Lung (tissue), 12 donors: Measurements from ENCODE around the gene ZNF429. TPM values are rescaled to one million over a fixed set of nuclear protein-coding genes. Genes with fewer than 3 reads are reported as not detected.

ENCODE experiments used
- ATAC-seq: fragments of 200-7000 bp; cut with Tn5 transposase; one replicate; pipeline ENCODE4 v1.9.1; 2020; ENCODE audit warnings: moderate number of reproducible peaks; ENCODE audit not compliant: insufficient read depth, low FRiP score
- DNase-seq, 3 donors: peaks; one replicate each; pipeline ENCODE4 v3.0.0-alpha.2; 2013 to 2017
- H3K27ac ChIP-seq, 2 donors: one replicate each; pipeline ENCODE4 v1.5.1; 2013; ENCODE audit warnings: mild to moderate bottlenecking in 2 of 2, moderate library complexity in 2 of 2, control low read depth in 1 of 2, inconsistent platforms in 1 of 2, low read depth in 1 of 2, low read length in 1 of 2
- H3K27me3 ChIP-seq, 3 donors: one replicate each; pipeline ENCODE4 v1.5.1; 2013; ENCODE audit warnings: low read length in 2 of 3; ENCODE audit not compliant: control insufficient read depth in 3 of 3, insufficient read depth in 3 of 3
- H3K36me3 ChIP-seq, 4 donors: one replicate each; pipeline ENCODE4 v1.5.1; 2013; ENCODE audit warnings: low read length in 4 of 4, mild to moderate bottlenecking in 1 of 4, moderate library complexity in 1 of 4; ENCODE audit not compliant: control insufficient read depth in 4 of 4, insufficient read depth in 4 of 4
- H3K4me1 ChIP-seq, 5 donors: one replicate each; pipeline ENCODE4 v1.5.1; 2013; ENCODE audit warnings: low read length in 5 of 5, mild to moderate bottlenecking in 2 of 5, moderate library complexity in 1 of 5; ENCODE audit not compliant: control insufficient read depth in 5 of 5, insufficient read depth in 5 of 5
- H3K4me3 ChIP-seq: one replicate; pipeline ENCODE4 v1.5.1; 2013; ENCODE audit warnings: mild to moderate bottlenecking, control low read depth, moderate library complexity
- H3K9ac ChIP-seq, 2 donors: one replicate each; pipeline ENCODE4 v1.5.1; 2013; ENCODE audit warnings: low read length in 2 of 2, control low read depth in 1 of 2; ENCODE audit not compliant: insufficient read depth in 1 of 2
- H3K9me3 ChIP-seq, 4 donors: one replicate each; pipeline ENCODE4 v1.5.1; 2013; ENCODE audit warnings: low read length in 3 of 4, mild to moderate bottlenecking in 1 of 4, moderate library complexity in 1 of 4; ENCODE audit not compliant: control insufficient read depth in 4 of 4, insufficient read depth in 3 of 4
- WGBS, 2 donors: extraction: QIAGEN DNeasy Blood & Tissue Kit; methylation state at CpG; one replicate each; pipeline ENCODE4 v1.1.7; 2013; 5-methylcytosine and 5-hydroxymethylcytosine counted together
- polyA plus RNA-seq, 2 donors: library from polyadenylated mRNA; stranded (reverse); fragments of 200-250 nt; gene quantifications; one replicate each; pipeline ENCODE4 v1.2.1, GENCODE V29; 2013
- total RNA-seq, 2 donors: library from RNA; depleted of rRNA in 1 of 2; stranded (reverse); fragments of >200 nt in 1 of 2; gene quantifications; one replicate each; pipeline ENCODE4 v1.2.1, GENCODE V29; 2014 to 2021
- TF ChIP-seq, protein P1 (sequence below): IDR thresholded peaks from 2 replicates; pipeline ENCODE4 v1.5.1; 2012; ENCODE audit warnings: mild to moderate bottlenecking; ENCODE audit errors: control extremely low read depth, extremely low read depth
- donor health status: control.
- donor health status: control.
- donor health status: Bipolar disorder and iron deficiency.
- donor health status: healthy.
- donor health status: DM: yes; HTN: yes; CAD: no.

ZNF429 gene
- total and polyA plus RNA-seq, 4 donors, result 5.4 to 18.9 (median 10.7) TPM

DNA sequence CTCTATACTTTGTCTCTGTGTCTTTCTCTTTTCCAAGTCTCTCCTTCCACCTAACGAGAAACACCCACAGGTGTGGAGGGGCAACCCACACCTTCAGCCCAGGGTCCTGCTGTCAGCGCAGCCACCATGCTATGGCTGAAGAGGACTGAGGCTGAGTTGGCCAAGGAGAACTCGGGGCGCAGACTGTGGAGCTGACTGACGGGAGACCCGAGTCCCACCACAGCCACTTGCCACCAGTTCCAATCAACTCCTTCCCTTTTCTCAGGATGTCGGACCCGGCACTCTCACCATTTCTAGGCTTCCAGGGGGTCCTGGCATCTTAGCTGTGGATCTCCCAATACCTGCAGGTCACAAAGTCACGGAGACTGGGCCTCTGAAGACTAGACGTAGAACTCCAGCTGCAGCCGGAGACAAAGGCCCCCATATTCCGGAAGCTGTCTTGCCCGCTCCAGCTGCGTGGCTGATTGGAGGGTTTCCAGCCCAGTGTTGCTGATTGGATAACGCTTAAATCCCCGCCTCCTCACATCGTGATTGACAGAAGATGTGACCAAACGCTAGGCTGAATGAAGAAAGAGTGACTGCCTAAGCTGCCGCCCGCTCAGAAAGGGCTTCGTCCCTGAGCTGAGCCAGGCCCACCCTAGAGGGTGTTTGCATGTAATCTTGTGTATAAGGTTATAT lies 63.6 kb downstream of the ZNF429 start:
- TF ChIP-seq, protein P1, sequence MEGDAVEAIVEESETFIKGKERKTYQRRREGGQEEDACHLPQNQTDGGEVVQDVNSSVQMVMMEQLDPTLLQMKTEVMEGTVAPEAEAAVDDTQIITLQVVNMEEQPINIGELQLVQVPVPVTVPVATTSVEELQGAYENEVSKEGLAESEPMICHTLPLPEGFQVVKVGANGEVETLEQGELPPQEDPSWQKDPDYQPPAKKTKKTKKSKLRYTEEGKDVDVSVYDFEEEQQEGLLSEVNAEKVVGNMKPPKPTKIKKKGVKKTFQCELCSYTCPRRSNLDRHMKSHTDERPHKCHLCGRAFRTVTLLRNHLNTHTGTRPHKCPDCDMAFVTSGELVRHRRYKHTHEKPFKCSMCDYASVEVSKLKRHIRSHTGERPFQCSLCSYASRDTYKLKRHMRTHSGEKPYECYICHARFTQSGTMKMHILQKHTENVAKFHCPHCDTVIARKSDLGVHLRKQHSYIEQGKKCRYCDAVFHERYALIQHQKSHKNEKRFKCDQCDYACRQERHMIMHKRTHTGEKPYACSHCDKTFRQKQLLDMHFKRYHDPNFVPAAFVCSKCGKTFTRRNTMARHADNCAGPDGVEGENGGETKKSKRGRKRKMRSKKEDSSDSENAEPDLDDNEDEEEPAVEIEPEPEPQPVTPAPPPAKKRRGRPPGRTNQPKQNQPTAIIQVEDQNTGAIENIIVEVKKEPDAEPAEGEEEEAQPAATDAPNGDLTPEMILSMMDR, result no peak
- H3K27me3 ChIP-seq, result no peaks in the 10 kb centered on the region
- ATAC-seq, result peak; percentile 88
- H3K9me3 ChIP-seq, result peaks cover 0 to 15% (median 0%) of the 10 kb centered on the region in 4 donors
- peak overlapping the region in 1 of 2 donors; percentile 88 for H3K9ac ChIP-seq
- peak overlapping the region; percentile 55 for H3K4me3 ChIP-seq
- no peaks in the 10 kb centered on the region for H3K36me3 ChIP-seq
- 39 to 43% methylated on average over 21 of the region's 21 CpGs for WGBS, 2 donors
- peak overlapping the region; percentile 75 to 83 for H3K27ac ChIP-seq
- H3K4me1 ChIP-seq, result peaks cover 0 to 3% (median 0%) of the 10 kb centered on the region in 5 donors
- DNase-seq, result peak; percentile 93 to 99 (median 99)

DNA sequence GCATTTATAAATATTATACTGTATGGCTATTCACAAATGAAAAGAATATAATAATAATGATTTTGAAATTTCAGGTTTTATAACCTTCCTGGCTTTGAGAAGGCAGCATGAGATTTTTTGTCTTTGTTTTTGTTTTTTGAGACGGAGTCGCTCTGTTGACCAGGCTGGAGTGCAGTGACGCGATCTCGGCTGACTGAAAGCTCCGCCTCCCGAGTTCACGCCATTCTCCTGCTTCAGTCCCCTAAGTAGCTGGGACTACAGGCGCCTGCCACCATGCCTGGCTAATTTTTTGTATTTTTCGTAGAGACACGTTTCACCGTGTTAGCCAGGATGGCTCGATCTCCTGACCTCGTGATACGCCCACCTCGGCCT lies 64.1 kb downstream of the ZNF429 start:
- no peak overlapping the region for H3K4me3 ChIP-seq
- no peak for ATAC-seq

DNA sequence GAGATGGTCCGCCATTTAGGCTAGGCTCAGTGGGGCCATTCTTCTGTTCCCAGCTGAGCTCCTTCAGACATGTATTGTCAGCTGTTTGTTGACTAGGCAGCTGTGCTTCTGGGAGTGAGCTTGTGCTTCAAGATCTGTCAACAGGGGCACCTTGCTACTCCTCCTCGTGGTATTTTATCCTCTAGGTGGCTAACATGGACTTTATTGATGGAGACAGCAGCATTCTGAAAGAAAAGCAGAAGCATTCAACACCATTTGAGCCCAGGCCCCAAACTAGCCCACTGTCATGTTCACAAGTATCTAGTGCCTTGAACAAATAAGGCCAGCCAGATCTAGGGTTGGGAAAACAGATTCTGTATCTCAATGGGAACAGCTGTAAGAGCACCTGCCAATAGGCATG lies 65.9 kb downstream of the ZNF429 start:
- WGBS, 2 donors, result 72 to 81% methylated on average over 2 of the region's 2 CpGs

More for the DNA sequence above, 64.1 kb downstream of the ZNF429 start:
- peaks cover 0 to 3% (median 0%) of the 10 kb centered on the region in 5 donors for H3K4me1 ChIP-seq
- H3K27ac ChIP-seq, result peak overlapping the region; percentile 48 to 66
- H3K9ac ChIP-seq, result peak overlapping the region in 1 of 2 donors; percentile 77
- TF ChIP-seq, protein P1, result no peak
- H3K27me3 ChIP-seq, result no peaks in the 10 kb centered on the region
- 55% methylated on average over 16 of the region's 16 CpGs for whole genome bisulfite sequencing, 2 donors
- H3K36me3 ChIP-seq, result no peaks in the 10 kb centered on the region
- peak in 2 of 3 donors; percentile 75 to 88 for DNase-seq
- H3K9me3 ChIP-seq, result peaks cover 0 to 15% (median 0%) of the 10 kb centered on the region in 4 donors

More for the DNA sequence above, 65.9 kb downstream of the ZNF429 start:
- peaks cover 0 to 15% (median 0%) of the 10 kb centered on the region in 4 donors for H3K9me3 ChIP-seq
- no peak overlapping the region for H3K27ac ChIP-seq
- H3K36me3 ChIP-seq, result no peaks in the 10 kb centered on the region
- H3K4me1 ChIP-seq, result peaks cover 0 to 3% (median 0%) of the 10 kb centered on the region in 5 donors
- H3K4me3 ChIP-seq, result no peak overlapping the region
- H3K9ac ChIP-seq, result no peak overlapping the region
- no peak for ATAC-seq
- TF ChIP-seq, protein P1, result no peak
- DNase-seq, result no peak
- H3K27me3 ChIP-seq, result no peaks in the 10 kb centered on the region
